Vagina (tissue), 2 donors: ENCODE data around the gene C1QL3.

Experiments
- CTCF ChIP-seq, 3 experiments: fragments of 450-650 bp in 2 of 3; fragments of 200-600 bp in 1 of 3; sonication (generic) in 1 of 3; IDR thresholded peaks; one replicate each; pipeline ENCODE4 v1.5.1; 2017 to 2019; ENCODE audit warnings: antibody characterized with exemption in 3 of 3, mild to moderate bottlenecking in 2 of 3, moderate library complexity in 2 of 3
- POLR2A ChIP-seq, 2 donors: fragments of 450-650 bp; IDR thresholded peaks; one replicate each; pipeline ENCODE4 v1.6.1; 2017; ENCODE audit warnings: antibody characterized with exemption in 2 of 2, mild to moderate bottlenecking in 2 of 2, moderate library complexity in 2 of 2

DNA sequence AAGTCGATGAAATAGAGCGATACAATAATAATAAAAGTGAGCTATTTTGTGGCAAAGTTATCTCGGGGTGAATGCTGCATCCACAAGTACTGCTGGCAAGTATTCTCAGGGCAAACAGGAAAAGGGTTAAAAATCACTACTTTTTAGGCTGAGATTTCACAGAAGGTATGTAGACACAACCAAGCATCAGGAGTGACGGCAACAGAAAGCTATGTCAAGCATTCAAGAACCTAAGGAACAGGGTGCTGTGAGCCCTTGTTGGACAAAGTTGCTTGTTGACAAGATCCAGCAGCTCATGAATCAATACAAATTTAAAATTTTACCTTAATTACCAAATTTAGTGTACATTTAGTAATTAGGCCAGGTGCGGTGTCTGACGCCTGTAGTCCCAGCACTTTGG lies 41.2 kb upstream of the C1QL3 start:
- TF ChIP-seq CTCF (IDR thresholded peaks at IDR 0.05) (no peak), POLR2A (IDR thresholded peaks at IDR 0.05) (no peak)
